Mesodermal cell (in vitro differentiated cells): Measurements from ENCODE around the gene FBXL17.

ENCODE experiments used
- H3K27ac ChIP-seq: 2 replicates; pipeline ENCODE4 v1.7.0; 2013; ENCODE audit warnings: mild to moderate bottlenecking, low read depth, low read length, moderate library complexity; ENCODE audit not compliant: severe bottlenecking
- H3K36me3 ChIP-seq: 2 replicates; pipeline ENCODE4 v1.7.1; 2013; ENCODE audit warnings: mild to moderate bottlenecking, low read length, moderate library complexity; ENCODE audit not compliant: control insufficient read depth, insufficient read depth
- H3K4me1 ChIP-seq: one replicate; pipeline ENCODE4 v1.7.1; 2013; ENCODE audit warnings: mild to moderate bottlenecking, low read length; ENCODE audit not compliant: insufficient read depth, control insufficient read depth, poor library complexity, severe bottlenecking
- H3K4me3 ChIP-seq: 2 replicates; pipeline ENCODE4 v1.7.0; 2013; ENCODE audit warnings: low read length, control low read depth, mild to moderate bottlenecking; ENCODE audit not compliant: insufficient read depth, poor library complexity, severe bottlenecking; ENCODE audit errors: extremely low read depth
- H3K9me3 ChIP-seq: 2 replicates; pipeline ENCODE4 v1.7.1; 2013; ENCODE audit warnings: mild to moderate bottlenecking, low read length, moderate library complexity; ENCODE audit not compliant: control insufficient read depth
- WGBS, 2 experiments: methylation state at CpG; one replicate each; pipeline ENCODE4 v1.1.5; 2013; ENCODE audit warnings: missing lambda C conversion rate in 2 of 2; ENCODE audit not compliant: insufficient coverage in 2 of 2; 5-methylcytosine and 5-hydroxymethylcytosine counted together

FBXL17 gene

GRCh38 chr5:108003178-108003577, 378.7 kb downstream of the FBXL17 start:
- Histone ChIP-seq H3K4me1 (no peaks in the 10 kb centered on the region), H3K4me3 (no peak overlapping the region), H3K27ac (no peak overlapping the region), H3K36me3 (no peaks in the 10 kb centered on the region), H3K9me3 (no peaks in the 10 kb centered on the region)
- no CpG with 5 or more reads among the region's 1 CpG for WGBS, 2 experiments

GRCh38 chr5:108001222-108001621, 380.7 kb downstream of the FBXL17 start:
- Histone ChIP-seq H3K36me3 (no peaks in the 10 kb centered on the region), H3K4me1 (peaks cover 5% of the 10 kb centered on the region), H3K9me3 (no peaks in the 10 kb centered on the region), H3K4me3 (no peak overlapping the region), H3K27ac (no peak overlapping the region)
- WGBS, 2 experiments, result 100% methylated on average over 3 of the region's 4 CpGs; no CpG with 5 or more reads in 1 of the 2 experiments

GRCh38 chr5:107997338-107997980, 384.4 kb downstream of the FBXL17 start:
- 10 to 60% methylated on average over 1 to 2 of the region's 4 CpGs for WGBS, 2 experiments
- Histone ChIP-seq H3K4me3 (no peak overlapping the region), H3K27ac (no peak overlapping the region)

GRCh38 chr5:107993341-107993740, 388.6 kb downstream of the FBXL17 start:
- no peak overlapping the region for H3K27ac ChIP-seq
- no CpG with 5 or more reads among the region's 2 CpGs for WGBS, 2 experiments
- H3K36me3 ChIP-seq, result no peaks in the 10 kb centered on the region
- H3K4me3 ChIP-seq, result no peak overlapping the region
- no peaks in the 10 kb centered on the region for H3K9me3 ChIP-seq
- peaks cover 5% of the 10 kb centered on the region for H3K4me1 ChIP-seq

More at GRCh38 chr5:107997338-107997980, 384.4 kb downstream of the FBXL17 start:
- Histone ChIP-seq H3K4me1 (peaks cover 5% of the 10 kb centered on the region), H3K36me3 (no peaks in the 10 kb centered on the region), H3K9me3 (no peaks in the 10 kb centered on the region)

GRCh38 chr5:107990881-107991810, 390.8 kb downstream of the FBXL17 start:
- WGBS, 2 experiments, result 82 to 89% methylated on average over 2 to 3 of the region's 7 CpGs

GRCh38 chr5:107985144-107985543, 396.8 kb downstream of the FBXL17 start:
- Histone ChIP-seq H3K4me3 (no peak overlapping the region), H3K36me3 (no peaks in the 10 kb centered on the region), H3K4me1 (no peaks in the 10 kb centered on the region), H3K9me3 (no peaks in the 10 kb centered on the region), H3K27ac (no peak overlapping the region)

More at GRCh38 chr5:107990881-107991810, 390.8 kb downstream of the FBXL17 start:
- H3K4me1 ChIP-seq, result no peaks in the 10 kb centered on the region
- no peaks in the 10 kb centered on the region for H3K9me3 ChIP-seq
- H3K36me3 ChIP-seq, result no peaks in the 10 kb centered on the region
- no peak overlapping the region for H3K27ac ChIP-seq
- H3K4me3 ChIP-seq, result no peak overlapping the region

- H3K27ac ChIP-seq, result no peak overlapping the region
- H3K36me3 ChIP-seq, result no peaks in the 10 kb centered on the region
- peaks cover 2% of the 10 kb centered on the region for H3K4me1 ChIP-seq
- 85 to 86% methylated on average over 5 to 7 of the region's 8 CpGs for WGBS, 2 experiments
- no peak overlapping the region for H3K4me3 ChIP-seq
- no peaks in the 10 kb centered on the region for H3K9me3 ChIP-seq
Observed at GRCh38 chr5:107982703-107983425, 399.0 kb downstream of the FBXL17 start.

GRCh38 chr5:107980923-107981692, 400.8 kb downstream of the FBXL17 start:
- Histone ChIP-seq H3K27ac (no peak overlapping the region), H3K4me1 (peaks cover 2% of the 10 kb centered on the region), H3K9me3 (no peaks in the 10 kb centered on the region), H3K36me3 (no peaks in the 10 kb centered on the region), H3K4me3 (no peak overlapping the region)
- WGBS, 2 experiments, result 87 to 88% methylated on average over 3 to 7 of the region's 13 CpGs

GRCh38 chr5:107979900-107980299, 402.0 kb downstream of the FBXL17 start:
- WGBS, 2 experiments, result 88 to 100% methylated on average over 1 to 2 of the region's 2 CpGs
- Histone ChIP-seq H3K36me3 (no peaks in the 10 kb centered on the region), H3K27ac (no peak overlapping the region), H3K4me3 (no peak overlapping the region), H3K9me3 (no peaks in the 10 kb centered on the region), H3K4me1 (peaks cover 2% of the 10 kb centered on the region)

GRCh38 chr5:107979291-107979690, 402.6 kb downstream of the FBXL17 start:
- H3K4me3 ChIP-seq, result no peak overlapping the region
- 94 to 100% methylated on average over 2 of the region's 3 CpGs for WGBS, 2 experiments
- H3K9me3 ChIP-seq, result no peaks in the 10 kb centered on the region
- peaks cover 2% of the 10 kb centered on the region for H3K4me1 ChIP-seq
- no peaks in the 10 kb centered on the region for H3K36me3 ChIP-seq
- H3K27ac ChIP-seq, result no peak overlapping the region
